Measurements from ENCODE around the gene SLC44A5.
"Not testable (repeated sequence)": the region's sequence is repeated elsewhere in the genome, so short reads cannot be mapped to it uniquely, and the experiment has no call there.

Gene SLC44A5

DNA sequence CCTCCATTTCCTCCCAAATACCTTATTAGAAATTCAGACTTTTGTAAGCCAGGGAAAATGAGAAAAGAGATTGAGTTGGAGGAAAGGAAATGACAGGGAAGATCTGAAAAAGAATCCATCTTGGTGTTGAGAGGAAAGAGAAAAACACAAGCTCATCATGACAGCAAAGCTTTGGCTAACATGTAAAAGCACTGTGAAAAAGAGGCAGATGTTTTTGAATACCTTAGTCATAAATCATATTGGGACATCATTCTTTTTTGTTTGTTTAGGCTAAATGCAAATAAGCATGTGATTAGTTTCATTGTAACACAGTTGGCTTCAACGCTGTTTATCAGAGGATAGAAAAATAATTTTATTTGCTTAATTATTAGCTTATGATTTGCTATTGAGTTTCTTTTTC, 412.2 kb downstream of the SLC44A5 start:
- DNase-seq (ENCODE audit: low spot score), result no peak

DNA sequence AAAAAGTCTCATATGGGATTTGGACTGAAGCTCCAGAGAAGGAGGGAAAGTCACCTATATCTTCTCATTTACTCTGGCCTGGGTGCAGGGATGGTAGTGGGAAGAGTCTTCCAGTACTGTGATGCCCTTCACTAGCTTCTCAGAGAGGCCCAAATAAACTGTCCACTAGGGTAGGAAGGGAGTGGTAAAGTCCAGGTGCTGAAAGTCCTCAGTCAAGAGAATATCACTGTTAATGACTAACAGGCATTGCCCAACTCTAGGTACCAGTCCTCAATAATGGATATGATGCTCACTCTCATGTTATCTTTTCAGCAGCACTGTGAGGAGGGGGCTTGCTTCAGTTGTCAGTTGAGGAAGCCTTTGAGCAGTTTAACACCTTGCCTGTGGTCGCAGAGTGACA, 412.8 kb downstream of the SLC44A5 start:
- DNase-seq (ENCODE audit: low spot score), result no peak

DNA sequence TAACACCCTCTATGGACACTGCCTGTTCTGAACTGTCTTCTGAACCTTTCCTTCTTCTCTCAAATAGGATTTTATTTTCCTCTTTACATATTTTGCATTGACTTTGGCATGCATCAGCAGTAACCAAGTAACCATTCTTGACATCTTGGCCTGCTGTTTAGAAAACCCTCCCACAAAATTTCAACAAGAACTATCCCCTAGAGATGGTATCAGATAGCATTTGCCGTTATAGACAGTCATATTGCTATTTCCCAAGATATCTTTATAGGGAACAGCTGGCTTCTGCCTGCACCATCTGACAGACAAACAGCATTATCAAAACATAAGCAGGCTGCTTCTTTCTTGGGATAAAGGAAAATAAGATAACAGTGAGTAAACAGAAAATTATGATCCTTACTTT, 422.0 kb downstream of the SLC44A5 start:
- peak; percentile 75 for DNase-seq (ENCODE audit: low spot score)

DNA sequence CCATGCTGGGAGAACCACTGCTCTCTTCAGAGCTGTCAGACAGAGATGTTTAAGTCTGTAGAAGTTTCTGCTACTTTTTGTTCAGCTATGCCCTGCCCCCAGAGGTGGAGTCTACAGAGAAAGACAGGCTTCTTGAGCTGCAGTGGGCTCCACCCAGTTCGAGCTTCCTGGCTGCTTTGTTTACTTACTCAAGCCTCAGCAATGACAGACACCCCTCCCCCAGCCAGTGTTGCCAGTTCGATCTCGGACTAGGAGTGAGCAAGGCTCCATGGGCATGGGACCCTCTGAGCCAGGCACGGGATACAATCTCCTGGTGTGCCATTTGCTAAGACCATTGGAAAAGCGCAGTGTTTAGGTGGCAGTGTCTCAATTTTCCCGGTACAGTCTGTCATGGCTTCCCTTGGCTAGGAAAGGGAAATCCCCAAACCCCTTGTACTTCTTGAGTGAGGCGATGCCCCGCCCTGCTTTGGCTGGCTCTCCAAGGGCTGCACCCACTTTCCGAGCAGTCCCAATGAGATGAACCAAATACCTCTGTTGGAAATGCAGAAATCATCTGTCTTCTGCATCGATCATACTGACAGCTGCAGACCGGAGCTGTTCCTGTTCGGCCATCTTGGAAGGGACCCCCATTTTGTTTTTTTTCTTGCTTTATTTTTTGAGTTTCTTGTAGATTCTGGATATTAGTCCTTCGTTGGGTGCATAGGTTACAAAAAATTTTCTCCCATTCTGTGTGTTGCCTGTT, 429.5 kb downstream of the SLC44A5 start:
- not testable (repeated sequence) for DNase-seq (ENCODE audit: low spot score)

DNA sequence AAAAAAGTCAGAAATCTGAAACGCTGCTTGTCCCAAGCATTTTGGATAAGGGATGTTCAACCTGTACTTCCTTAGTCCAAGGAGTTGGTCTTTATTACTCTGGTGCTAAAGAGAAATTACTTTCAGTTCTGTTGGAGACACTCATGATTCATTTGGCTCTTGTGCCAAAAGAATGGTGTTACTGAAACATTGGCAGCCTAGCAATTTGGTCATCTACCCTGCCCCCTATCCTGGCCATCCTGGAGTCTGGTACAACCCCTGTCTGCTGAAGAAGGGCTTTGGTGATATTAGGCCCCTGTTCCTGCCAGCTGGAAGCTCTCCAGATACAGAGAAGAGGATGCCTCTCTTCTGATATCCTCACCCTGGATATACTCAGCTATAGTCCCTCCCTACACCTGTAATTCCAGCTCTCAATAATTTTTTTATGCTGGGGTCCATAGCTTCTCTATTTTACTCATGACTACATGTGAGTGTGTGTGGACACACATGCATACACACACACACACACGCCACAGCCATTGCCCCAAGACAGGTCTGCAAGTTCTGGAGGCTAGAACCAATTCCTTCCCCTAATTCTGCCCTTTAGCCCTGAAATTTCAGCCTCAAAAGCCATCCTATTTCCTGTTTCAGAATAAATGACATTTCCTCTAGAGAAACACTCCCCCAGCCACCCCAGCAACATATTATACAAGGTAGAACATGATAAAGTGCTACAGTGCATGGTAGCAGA, 436.7 kb downstream of the SLC44A5 start:
- DNase-seq (ENCODE audit: low spot score), result no peak

DNA sequence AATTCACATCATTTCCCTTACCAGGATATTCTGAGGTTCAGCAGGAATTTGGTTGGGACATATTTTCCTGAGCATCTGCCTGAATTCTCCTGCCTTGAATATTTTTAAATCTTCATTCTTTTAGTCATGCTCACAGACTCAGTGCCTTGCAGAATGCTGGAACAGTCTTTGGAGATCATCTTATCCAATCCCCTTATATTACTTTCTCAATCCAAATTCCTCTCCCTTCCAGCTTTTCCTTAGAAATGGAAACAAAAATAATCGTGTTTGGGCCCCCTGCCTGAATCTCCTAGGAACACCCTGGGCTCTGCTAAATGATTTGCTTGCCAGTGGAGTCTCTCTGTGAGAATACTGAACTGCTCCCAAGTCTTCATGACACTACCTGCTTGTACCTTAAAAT, 438.4 kb downstream of the SLC44A5 start:
- no peak for DNase-seq (ENCODE audit: low spot score)

DNA sequence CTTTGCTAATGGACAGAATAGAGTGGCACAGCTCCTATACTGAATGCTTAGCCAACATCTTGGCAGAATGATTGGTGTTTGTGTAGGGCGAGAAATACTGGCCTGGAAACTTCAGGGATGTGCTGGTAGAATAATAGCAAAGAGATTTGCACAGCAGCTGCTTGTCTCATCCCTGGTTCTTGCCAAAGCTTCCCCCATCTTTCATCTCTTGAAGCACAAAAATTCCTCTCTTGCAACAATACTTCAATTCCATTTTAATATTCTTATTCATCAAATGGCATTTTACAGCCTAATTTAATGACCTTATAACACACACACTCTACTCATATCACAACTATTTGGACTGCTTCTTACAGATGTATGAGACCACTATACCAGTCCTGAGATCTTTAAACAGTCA, 439.0 kb downstream of the SLC44A5 start:
- no peak for DNase-seq (ENCODE audit: low spot score)

DNA sequence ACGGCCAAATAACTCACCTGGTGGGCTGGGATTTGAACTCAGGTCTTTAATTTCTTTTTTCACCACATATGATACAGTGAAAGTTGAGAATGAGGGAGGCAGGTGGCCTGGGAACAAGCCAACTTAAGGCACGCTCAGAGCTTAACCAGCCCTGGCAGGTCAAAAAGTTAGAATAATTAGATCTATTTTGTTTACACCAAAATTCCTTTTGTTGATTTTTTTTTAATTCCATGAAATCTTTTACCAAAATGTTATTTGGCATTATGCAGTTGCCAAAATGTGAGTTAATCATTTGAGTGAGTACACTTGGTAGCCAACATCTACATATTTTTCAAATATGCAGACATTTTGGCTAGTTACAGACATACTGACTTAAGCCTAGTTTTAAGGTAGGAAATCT, 439.9 kb downstream of the SLC44A5 start:
- DNase-seq (ENCODE audit: low spot score), result no peak

DNA sequence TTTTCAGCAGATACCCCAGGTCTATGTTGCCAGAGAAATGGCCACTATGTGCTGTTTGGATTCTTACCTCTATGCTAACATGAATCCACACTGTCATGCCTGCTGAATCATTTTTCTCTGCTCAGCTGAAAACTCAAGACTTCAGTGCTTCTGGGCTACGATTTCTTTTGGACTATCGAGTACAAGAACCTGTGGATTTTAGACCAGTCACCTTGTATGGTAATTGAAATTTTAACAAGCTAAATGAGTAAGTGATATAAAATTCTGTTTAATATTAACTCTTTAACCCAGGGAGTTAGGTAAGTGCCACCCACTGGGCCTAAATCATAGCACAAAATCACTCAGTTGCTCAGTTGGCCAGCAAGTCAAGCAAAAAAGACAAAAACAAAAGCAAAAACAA, 440.9 kb downstream of the SLC44A5 start:
- DNase-seq (ENCODE audit: low spot score), result no peak

DNA sequence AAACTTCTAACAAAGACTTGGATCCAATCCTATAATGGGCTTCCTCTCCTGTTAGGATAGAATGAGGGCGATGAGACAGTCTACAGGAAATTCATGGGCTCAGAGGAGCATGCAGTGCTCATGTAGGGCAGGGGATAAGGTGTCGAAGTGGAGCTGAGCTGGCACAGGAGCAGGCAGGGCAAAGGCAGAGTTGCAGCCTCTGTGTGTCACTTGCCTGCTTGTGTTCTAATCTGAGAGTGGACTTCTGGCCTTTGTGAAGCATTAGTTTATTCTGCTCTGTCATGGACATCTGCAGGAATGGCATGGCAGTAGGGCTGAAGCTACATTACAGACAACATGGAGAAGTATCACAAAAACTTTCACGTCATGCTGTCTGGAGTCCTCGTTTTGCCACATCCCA, 444.1 kb downstream of the SLC44A5 start:
- DNase-seq (ENCODE audit: low spot score), result no peak

DNA sequence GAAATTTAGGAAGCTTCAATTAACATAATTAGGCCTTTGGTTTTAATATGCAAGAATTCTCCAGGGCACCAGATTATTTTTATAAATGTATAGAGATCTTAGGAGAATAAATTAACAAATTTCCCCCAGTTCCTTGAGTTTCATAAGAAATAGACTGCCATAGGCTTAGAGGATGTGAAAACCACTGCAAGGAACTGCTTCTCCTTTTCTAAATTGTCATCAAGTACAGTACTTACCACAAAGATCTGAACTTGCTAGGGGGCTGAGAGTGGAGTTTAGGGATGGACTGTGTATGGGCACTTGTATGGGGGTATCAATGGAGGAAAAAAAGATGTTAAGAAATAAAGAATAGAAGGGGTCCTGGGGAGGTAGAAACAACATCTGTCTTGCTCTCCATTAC, 445.6 kb downstream of the SLC44A5 start:
- DNase-seq (ENCODE audit: low spot score), result no peak

DNA sequence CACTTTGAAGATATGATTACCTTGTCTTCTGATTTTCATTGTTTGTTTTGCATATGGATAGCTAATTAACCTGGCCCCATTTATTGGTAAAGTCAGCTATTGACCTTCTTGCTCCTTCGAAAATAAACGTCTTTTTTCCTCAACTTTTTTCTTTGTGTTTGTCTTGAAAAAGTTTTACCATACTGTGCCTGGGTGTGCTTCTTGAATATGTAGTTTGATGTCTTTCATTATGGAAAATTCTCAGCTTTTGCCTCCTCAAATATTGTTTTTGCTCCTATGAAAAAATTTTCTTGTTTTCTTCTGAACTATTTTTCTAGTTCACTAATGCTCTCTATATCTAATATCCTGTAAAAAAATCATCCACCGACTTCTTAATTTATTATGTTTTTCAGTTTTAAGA, 451.8 kb downstream of the SLC44A5 start:
- no peak for DNase-seq (ENCODE audit: low spot score)

Small RNA genes lying within 50 kb of the gene (small RNA-seq; reads per million reads assigned to genes)
- gene RNU6-503P, result 0 reads per million in 2 experiments
- gene RNU6-622P, result 0 reads per million in 2 experiments

All from SK-N-DZ (cell line).